ENCODE results near the gene SPAG6.

SPAG6 gene

GRCh38 chr10:22321924-22322640 is 23.2 kb upstream of the SPAG6 start:
- DNase-seq (ENCODE audit: low read depth, low spot score): no peak

- DNase-seq (ENCODE audit: low read depth, low spot score): no peak
Observed at GRCh38 chr10:22322641-22323160, 22.6 kb upstream of the SPAG6 start.

DNA sequence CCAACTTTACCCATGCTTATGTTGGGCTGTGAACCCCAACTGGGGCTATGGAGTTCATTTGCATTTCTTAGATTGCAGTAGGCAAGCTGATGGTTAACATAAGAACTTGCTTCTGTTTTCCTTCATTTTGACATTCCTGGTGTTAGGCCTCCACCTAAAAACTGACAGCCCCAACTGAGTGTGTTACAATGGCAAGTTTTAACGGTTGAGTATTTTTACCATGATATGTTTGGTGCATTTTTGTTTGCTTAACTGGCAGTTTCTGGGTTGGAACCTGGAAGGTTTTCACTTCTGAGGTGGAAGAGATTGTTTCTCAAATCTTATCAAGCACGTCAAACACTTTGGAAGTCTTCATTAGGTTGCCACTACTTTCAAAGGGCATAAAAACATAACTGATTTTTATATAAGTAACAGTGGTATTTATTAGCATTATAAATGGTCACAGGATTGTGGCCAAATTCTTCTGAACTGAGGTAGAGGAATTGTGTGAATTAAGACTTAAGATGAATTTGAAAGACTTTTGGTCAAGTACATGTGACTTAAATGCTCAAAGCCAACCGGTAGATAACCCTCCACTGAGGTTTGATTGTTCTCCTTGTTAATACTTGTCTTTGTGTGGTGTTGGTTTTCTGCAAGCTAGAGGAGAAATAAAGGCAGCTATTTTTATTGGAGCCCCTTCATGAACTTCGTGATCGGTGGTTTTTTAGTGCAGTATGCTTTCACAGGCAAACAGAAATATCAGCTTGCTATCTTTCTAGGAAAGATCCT is 21.6 kb upstream of the SPAG6 start:
- DNase-seq (ENCODE audit: low read depth, low spot score): no peak

DNA sequence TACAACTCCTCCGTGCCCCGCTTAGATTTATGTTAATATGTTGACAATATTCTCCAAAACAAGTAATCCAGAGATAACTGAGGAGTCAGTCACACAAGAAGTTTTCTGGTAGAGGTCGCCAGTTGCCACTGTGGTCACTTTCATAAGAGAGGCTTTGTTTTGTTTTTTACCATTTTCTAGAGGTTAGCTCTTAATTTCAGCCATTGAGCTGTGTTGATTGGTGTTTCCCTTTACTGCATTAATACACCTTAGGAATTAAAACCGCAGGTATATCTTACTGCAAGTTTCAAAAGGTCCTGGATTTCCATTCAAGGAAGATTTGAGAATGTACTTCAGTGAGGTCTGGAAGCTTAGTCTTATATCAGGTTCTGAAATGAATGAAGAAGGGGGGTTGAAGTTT is 20.9 kb upstream of the SPAG6 start:
- DNase-seq (ENCODE audit: low read depth, low spot score): no peak

DNA sequence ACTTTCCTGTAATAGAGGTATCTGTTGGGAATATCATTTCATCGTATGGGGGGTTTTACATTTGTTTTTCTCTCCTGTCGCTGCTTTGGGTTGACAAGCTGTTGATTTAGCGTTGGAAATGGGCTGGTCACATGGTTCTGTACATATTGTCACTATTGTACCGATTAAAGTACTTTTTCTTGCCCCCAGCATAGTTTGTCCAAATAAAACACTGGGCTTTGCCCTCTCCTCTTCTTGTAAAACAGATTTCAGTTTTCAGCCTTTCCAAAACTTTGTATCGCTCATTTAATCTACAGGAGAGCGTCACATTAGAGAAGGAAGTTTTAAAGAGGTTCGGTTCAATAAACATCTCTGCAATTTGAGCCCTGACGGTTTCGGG is 20.4 kb upstream of the SPAG6 start:
- DNase-seq (ENCODE audit: low read depth, low spot score): no peak

DNA sequence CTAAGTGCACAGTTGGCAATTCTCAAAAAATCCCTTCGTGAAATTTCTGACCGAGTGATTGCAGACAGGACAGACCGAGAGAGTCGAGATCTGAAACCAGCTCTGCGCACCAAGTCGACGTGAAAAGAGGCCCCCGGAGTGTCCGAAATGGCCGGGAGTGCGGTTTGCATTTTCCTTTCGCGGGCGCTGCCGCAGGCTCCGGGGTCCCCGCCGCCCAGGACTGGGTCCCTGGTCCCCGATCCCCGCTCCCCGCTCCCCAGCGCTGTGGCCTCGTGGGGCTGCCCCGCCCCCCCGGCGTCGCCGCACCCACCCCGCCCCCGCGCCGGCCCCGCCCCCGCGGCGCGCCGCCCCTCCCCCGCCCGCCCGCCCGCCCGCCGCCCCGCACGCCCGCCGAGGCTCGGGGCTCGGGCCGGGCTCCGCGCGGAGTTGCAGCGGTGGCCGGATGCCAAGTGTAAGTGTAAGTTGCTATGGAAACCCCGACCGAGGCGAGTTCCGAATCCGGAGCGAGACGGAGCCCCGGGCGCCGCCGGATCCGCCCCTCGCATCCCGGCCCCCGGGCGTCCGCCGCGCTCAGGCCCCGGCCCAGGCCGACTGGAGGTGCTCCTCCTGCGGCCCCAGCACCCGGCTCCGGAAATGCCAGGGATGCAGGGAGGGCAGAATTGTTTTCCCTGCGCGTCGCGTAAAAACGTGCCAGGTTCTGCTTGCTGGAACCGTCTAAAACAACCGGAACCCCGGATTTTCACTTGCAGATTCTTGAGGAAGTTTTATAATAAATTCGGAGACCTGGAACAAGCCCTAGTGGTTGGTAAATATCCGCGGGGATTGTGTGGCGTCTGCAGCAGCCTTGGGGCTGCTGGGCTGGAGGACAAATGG is 19.8 kb upstream of the SPAG6 start:
- no peak for DNase-seq (ENCODE audit: low read depth, low spot score)

DNA sequence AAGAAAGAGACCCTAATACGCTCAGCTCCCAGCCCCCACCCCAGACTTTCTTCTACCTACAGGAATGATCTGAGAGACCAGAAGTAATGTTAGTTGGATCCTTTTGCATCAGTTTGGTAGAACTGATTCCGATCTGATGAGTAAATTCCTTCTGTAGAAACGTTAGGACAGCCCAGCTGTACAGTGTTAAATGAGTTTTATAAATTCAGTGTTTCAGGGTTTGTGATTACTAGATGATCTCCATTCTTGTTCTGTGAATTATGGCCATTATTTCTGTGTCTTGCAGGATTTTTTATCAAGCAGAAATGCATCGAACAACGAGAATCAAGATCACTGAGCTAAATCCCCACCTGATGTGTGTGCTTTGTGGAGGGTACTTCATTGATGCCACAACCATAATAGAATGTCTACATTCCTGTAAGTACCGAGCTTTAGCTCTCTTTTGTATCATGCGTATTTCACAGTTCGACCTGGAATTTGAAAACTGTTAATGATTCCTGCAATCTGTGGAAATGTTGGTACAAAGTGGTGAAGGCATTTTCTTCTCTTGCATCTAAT is 19.1 kb upstream of the SPAG6 start:
- no peak for DNase-seq (ENCODE audit: low read depth, low spot score)

DNA sequence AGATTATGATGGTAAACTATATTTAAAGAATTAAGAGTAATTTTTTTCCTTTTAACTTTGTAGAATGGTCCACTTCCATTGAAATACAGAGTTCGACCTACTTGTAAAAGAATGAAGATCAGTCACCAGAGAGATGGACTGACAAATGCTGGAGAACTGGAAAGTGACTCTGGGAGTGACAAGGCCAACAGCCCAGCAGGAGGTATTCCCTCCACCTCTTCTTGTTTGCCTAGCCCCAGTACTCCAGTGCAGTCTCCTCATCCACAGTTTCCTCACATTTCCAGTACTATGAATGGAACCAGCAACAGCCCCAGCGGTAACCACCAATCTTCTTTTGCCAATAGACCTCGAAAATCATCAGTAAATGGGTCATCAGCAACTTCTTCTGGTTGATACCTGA is 16.1 kb upstream of the SPAG6 start:
- no peak for DNase-seq (ENCODE audit: low read depth, low spot score)

- no peak for DNase-seq (ENCODE audit: low read depth, low spot score)
Observed at GRCh38 chr10:22332116-22332692, 13.1 kb upstream of the SPAG6 start.

GRCh38 chr10:22333167-22333974 is 11.9 kb upstream of the SPAG6 start:
- no peak for DNase-seq (ENCODE audit: low read depth, low spot score)

GRCh38 chr10:22333975-22334282 is 11.4 kb upstream of the SPAG6 start:
- DNase-seq (ENCODE audit: low read depth, low spot score): no peak

DNA sequence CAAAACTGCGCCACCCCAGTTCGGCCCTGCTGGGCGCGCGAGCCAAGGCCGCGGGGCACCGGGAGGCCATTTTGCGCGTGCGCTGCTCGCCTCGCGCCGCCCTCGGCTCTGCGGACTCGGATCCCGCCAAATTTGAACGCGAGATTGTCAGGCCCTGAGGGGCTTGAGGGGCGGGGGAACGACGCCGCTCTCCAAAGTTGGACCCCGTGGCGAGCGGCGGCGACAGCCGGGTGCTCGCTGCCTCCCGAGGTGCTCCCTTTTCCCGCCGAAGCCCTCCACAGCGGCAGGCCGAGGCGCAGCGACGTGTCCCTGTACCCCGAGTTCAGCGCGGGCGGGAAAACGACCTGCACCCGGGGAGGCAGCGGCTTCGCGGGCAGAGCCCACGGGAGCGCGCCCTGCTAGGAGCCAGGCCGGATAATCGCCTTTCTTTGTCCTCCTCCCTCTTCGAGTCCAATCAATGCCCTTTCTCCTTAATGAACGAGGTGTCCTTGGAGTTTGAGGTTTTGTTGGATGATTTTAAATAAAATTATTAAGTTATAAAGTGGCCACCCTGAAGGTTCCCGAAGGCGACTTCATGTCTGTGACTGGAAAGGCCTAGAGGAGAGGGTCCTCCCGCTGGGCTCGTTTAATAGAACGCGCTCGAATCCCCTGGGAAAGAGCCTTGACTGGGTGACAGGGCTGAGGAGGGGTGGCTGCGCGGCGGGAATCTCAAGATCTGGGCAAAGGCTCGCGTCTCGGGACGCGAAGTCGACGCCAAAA is 10.7 kb upstream of the SPAG6 start:
- no peak for DNase-seq (ENCODE audit: low read depth, low spot score)

GRCh38 chr10:22335173-22335933 is 9.9 kb upstream of the SPAG6 start:
- DNase-seq (ENCODE audit: low read depth, low spot score): no peak

DNA sequence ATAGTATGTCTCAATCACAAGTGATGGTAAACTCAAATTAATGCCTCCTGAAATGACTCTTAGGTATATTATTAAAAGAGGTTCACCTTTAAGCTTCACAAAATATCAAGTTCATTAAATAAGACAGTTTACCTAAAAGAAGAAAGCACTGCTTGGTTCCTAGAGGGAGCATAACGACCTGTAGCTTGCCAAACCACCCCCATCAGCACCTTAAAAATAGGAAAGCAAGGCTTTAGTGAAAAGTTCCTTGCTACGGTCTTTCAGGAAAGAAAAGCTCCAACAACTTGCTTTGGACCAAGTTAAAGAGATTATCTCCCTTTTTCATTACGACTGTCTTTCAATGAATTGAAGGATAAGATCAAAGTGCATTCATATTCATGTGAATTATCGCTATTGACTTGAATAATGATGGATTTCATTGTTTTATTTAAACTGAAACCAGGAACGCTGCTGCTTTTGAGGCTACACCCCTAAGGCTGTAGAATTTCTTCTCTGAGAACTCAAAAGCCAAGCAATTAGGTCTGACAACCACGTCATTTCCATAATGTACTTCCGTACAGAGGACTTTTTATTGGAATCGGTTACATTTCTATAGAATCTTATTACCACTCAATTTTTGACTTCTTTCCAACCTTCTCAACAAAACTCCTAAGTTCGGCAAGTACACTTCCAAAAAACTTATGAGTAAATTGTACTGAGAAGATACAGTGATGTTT is 7.0 kb upstream of the SPAG6 start:
- no peak for DNase-seq (ENCODE audit: low read depth, low spot score)

DNA sequence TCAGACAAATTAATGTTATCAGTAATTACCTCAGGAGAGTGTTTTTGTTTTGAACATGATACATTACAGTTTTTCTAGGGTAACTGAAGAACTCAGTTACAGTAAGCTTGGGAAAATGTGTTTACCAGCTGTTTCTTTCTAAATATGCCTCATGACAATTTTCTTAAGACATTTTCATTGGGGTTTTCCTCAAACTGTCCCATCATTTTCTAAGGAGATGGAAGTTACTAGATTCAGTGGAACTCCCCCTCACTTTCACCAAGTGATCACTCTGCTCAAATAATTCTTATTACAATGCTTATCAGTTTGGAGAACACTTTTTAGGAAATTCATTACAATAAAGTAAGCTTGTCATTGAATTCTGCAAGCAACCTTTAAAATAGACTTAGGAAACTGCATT is 6.4 kb upstream of the SPAG6 start:
- DNase-seq (ENCODE audit: low read depth, low spot score): no peak

- DNase-seq (ENCODE audit: low read depth, low spot score): no peak
Observed at GRCh38 chr10:22339761-22340328, 5.5 kb upstream of the SPAG6 start.

DNA sequence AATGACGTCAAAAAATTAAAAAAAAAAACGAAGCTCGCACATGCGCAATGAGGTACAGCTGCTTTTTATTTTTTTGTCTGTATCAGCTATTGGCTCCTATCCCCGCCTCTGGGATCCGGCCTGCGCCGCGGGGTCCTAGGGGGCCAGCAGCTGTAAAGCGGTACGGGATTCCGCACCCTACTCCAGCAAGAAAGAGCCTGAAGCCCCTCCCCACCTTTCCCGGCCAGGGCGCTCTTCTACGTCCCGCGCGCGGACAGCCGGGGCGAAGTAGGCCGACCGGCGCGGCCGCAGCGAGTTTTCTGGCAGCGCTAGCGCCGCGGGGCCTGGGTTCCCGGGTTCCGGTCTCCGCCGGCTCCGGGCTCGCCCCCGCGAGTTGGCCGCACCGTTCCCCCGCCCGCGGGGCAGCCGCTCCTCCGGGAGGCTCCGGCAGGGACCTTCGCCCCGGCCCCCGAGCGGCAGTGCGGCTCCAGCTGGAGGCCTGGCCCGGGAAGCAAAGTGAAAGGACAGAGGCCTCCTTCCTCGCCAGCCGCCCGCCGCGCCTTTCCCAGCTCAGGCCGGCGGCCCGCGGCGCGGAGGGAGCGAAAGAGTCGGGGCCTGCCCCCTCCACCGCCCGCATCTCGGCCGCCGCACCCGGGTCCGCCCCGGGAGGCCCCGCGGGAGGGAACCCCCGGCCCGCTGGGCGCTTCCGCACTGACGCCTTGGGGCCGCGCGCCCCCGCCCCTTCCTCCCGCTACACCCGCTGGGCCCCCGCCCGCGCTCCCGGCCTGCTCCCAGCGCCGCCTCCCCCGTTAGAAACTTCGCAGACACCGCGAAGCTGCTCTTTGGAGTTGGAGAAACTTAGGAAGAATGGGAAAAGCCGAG is 4.7 kb upstream of the SPAG6 start:
- no peak for DNase-seq (ENCODE audit: low read depth, low spot score)

Measured in smooth muscle cell of the brain vasculature (primary cell).